Activated naive CD8-positive, alpha-beta T cell treated with anti-CD3 and anti-CD28 coated beads, Interleukin-2, amount 50 U/mL, for 24 hours (primary cell): ENCODE measurements around the gene CEACAM20.

ENCODE experiments used
- ATAC-seq: fragments of 150-1000 bp; cut with Tn5 transposase; one replicate; pipeline ENCODE4 v1.10.0; 2021
- DNase-seq: peaks from one replicate; pipeline ENCODE4 v3.0.0; 2021
- H3K27ac Mint-ChIP-seq: one replicate; pipeline ENCODE4 v1.8.0; 2021; ENCODE audit warnings: mild to moderate bottlenecking, mixed read lengths
- H3K27me3 Mint-ChIP-seq: one replicate; pipeline ENCODE4 v1.8.0; 2021; ENCODE audit warnings: mixed read lengths
- H3K36me3 Mint-ChIP-seq: one replicate; pipeline ENCODE4 v1.8.0; 2021; ENCODE audit warnings: low read depth, mixed read lengths
- H3K4me1 Mint-ChIP-seq: one replicate; pipeline ENCODE4 v1.8.0; 2021; ENCODE audit warnings: mixed read lengths
- H3K4me3 Mint-ChIP-seq: one replicate; pipeline ENCODE4 v1.8.0; 2021; ENCODE audit warnings: mild to moderate bottlenecking, moderate library complexity, mixed read lengths
- H3K9me3 Mint-ChIP-seq: one replicate; pipeline ENCODE4 v1.8.0; 2021; ENCODE audit warnings: mixed read lengths

The CEACAM20 gene

GRCh38 chr19:44530777-44531176 lies 1.3 kb upstream of the CEACAM20 start:
- Mint-ChIP-seq H3K27me3 (peaks cover 19% of the 10 kb centered on the region), H3K36me3 (peaks cover 3% of the 10 kb centered on the region), H3K4me3 (no peak overlapping the region), H3K9me3 (peaks cover 19% of the 10 kb centered on the region), H3K27ac (no peak overlapping the region), H3K4me1 (no peaks in the 10 kb centered on the region)
- no peak for DNase-seq
- ATAC-seq: no peak

GRCh38 chr19:44527554-44527953 lies 1.9 kb downstream of the CEACAM20 start:
- Mint-ChIP-seq H3K4me3 (no peak overlapping the region), H3K27ac (no peak overlapping the region), H3K4me1 (no peaks in the 10 kb centered on the region), H3K36me3 (peaks cover 3% of the 10 kb centered on the region), H3K27me3 (peaks cover 12% of the 10 kb centered on the region), H3K9me3 (peaks cover 15% of the 10 kb centered on the region)
- DNase-seq (no peak), ATAC-seq (no peak)

- Mint-ChIP-seq H3K36me3 (peaks cover 3% of the 10 kb centered on the region), H3K9me3 (peaks cover 15% of the 10 kb centered on the region), H3K4me3 (no peak overlapping the region), H3K4me1 (no peaks in the 10 kb centered on the region), H3K27me3 (peaks cover 10% of the 10 kb centered on the region), H3K27ac (no peak overlapping the region)
- ATAC-seq (no peak), DNase-seq (no peak)
Observed at GRCh38 chr19:44525721-44526430, 3.6 kb downstream of the CEACAM20 start.

- peaks cover 9% of the 10 kb centered on the region for H3K9me3 Mint-ChIP-seq
- no peak overlapping the region for H3K27ac Mint-ChIP-seq
- H3K36me3 Mint-ChIP-seq: no peaks in the 10 kb centered on the region
- DNase-seq (no peak), ATAC-seq (no peak)
- no peaks in the 10 kb centered on the region for H3K4me1 Mint-ChIP-seq
- no peaks in the 10 kb centered on the region for H3K27me3 Mint-ChIP-seq
- H3K4me3 Mint-ChIP-seq: no peak overlapping the region
Observed at GRCh38 chr19:44521370-44521769, 8.1 kb downstream of the CEACAM20 start.

GRCh38 chr19:44517146-44517545 lies 12.3 kb downstream of the CEACAM20 start:
- Mint-ChIP-seq H3K27ac (no peak overlapping the region), H3K9me3 (peaks cover 13% of the 10 kb centered on the region), H3K27me3 (peaks cover 2% of the 10 kb centered on the region), H3K4me1 (no peaks in the 10 kb centered on the region), H3K4me3 (no peak overlapping the region), H3K36me3 (peaks cover 1% of the 10 kb centered on the region)
- ATAC-seq: no peak
- DNase-seq: no peak

GRCh38 chr19:44515907-44516306 lies 13.6 kb downstream of the CEACAM20 start:
- H3K27ac Mint-ChIP-seq: no peak overlapping the region
- H3K27me3 Mint-ChIP-seq: peaks cover 5% of the 10 kb centered on the region
- peaks cover 1% of the 10 kb centered on the region for H3K36me3 Mint-ChIP-seq
- no peaks in the 10 kb centered on the region for H3K4me1 Mint-ChIP-seq
- no peak for ATAC-seq
- DNase-seq: no peak
- H3K9me3 Mint-ChIP-seq: peaks cover 20% of the 10 kb centered on the region
- no peak overlapping the region for H3K4me3 Mint-ChIP-seq

GRCh38 chr19:44515031-44515430 lies 14.4 kb downstream of the CEACAM20 start:
- Mint-ChIP-seq H3K9me3 (peaks cover 27% of the 10 kb centered on the region), H3K27ac (no peak overlapping the region), H3K4me1 (no peaks in the 10 kb centered on the region), H3K36me3 (peaks cover 1% of the 10 kb centered on the region), H3K4me3 (no peak overlapping the region), H3K27me3 (peaks cover 5% of the 10 kb centered on the region)
- DNase-seq (no peak), ATAC-seq (no peak)

GRCh38 chr19:44512326-44513298 lies 16.9 kb downstream of the CEACAM20 start:
- Mint-ChIP-seq H3K36me3 (peaks cover 6% of the 10 kb centered on the region), H3K9me3 (peaks cover 43% of the 10 kb centered on the region), H3K4me1 (no peaks in the 10 kb centered on the region), H3K27ac (no peak overlapping the region), H3K4me3 (no peak overlapping the region), H3K27me3 (peaks cover 13% of the 10 kb centered on the region)
- peak; percentile 46 for DNase-seq
- ATAC-seq: no peak

- H3K4me3 Mint-ChIP-seq: no peak overlapping the region
- H3K36me3 Mint-ChIP-seq: peaks cover 10% of the 10 kb centered on the region
- H3K9me3 Mint-ChIP-seq: peaks cover 46% of the 10 kb centered on the region
- no peak overlapping the region for H3K27ac Mint-ChIP-seq
- peaks cover 28% of the 10 kb centered on the region for H3K27me3 Mint-ChIP-seq
- DNase-seq (no peak), ATAC-seq (no peak)
- no peaks in the 10 kb centered on the region for H3K4me1 Mint-ChIP-seq
Observed at GRCh38 chr19:44509478-44509877, 20.0 kb downstream of the CEACAM20 start.

GRCh38 chr19:44499962-44500949 lies 29.2 kb downstream of the CEACAM20 start, which contains the start of gene ZNF180:
Gene ZNF180, minus strand, starts transcription at chr19:44500522. Its CDS starts 3,188 bp downstream, at chr19:44497334.
- Mint-ChIP-seq H3K4me3 (peak within 1 kb of the TSS; percentile 93), H3K36me3 (peaks cover 60% of the 10 kb centered on the region), H3K9me3 (peaks cover 65% of the 10 kb centered on the region), H3K4me1 (peaks cover 32% of the 10 kb centered on the region), H3K27ac (peak within 1 kb of the TSS; percentile 89), H3K27me3 (peaks cover 7% of the 10 kb centered on the region)
- ATAC-seq: peak; percentile 90
- DNase-seq: peak; percentile 96

GRCh38 chr19:44499559-44499958 lies 29.9 kb downstream of the CEACAM20 start:
- peaks cover 3% of the 10 kb centered on the region for H3K27me3 Mint-ChIP-seq
- no peak for DNase-seq

GRCh38 chr19:44498988-44499387 lies 30.5 kb downstream of the CEACAM20 start:
- Mint-ChIP-seq H3K27me3 (peaks cover 3% of the 10 kb centered on the region), H3K4me3 (peak overlapping the region; percentile 93), H3K4me1 (peaks cover 32% of the 10 kb centered on the region), H3K27ac (no peak overlapping the region), H3K9me3 (peaks cover 69% of the 10 kb centered on the region), H3K36me3 (peaks cover 70% of the 10 kb centered on the region)
- DNase-seq (no peak), ATAC-seq (no peak)

More at GRCh38 chr19:44499559-44499958, 29.9 kb downstream of the CEACAM20 start:
- H3K9me3 Mint-ChIP-seq: peaks cover 70% of the 10 kb centered on the region
- H3K4me3 Mint-ChIP-seq: peak overlapping the region; percentile 93
- no peak for ATAC-seq
- peaks cover 32% of the 10 kb centered on the region for H3K4me1 Mint-ChIP-seq
- H3K36me3 Mint-ChIP-seq: peaks cover 64% of the 10 kb centered on the region
- peak overlapping the region; percentile 89 for H3K27ac Mint-ChIP-seq

- Mint-ChIP-seq H3K27ac (no peak overlapping the region), H3K9me3 (peaks cover 76% of the 10 kb centered on the region), H3K27me3 (no peaks in the 10 kb centered on the region), H3K4me1 (peaks cover 32% of the 10 kb centered on the region), H3K4me3 (no peak overlapping the region), H3K36me3 (peaks cover 89% of the 10 kb centered on the region)
- no peak for DNase-seq
- ATAC-seq: no peak
Observed at GRCh38 chr19:44496711-44497110, 32.8 kb downstream of the CEACAM20 start.
